ENCODE data around the gene TMTC1. TPM values are rescaled to one million over a fixed set of nuclear protein-coding genes. Genes with fewer than 3 reads are reported as not detected.

TMTC1 gene
- total and polyA plus RNA-seq, 2 of the 8 experiments (the other 6 are each of a cell fraction or from before 2014, with no cell fraction given): 15.4 to 20.8 TPM

DNA sequence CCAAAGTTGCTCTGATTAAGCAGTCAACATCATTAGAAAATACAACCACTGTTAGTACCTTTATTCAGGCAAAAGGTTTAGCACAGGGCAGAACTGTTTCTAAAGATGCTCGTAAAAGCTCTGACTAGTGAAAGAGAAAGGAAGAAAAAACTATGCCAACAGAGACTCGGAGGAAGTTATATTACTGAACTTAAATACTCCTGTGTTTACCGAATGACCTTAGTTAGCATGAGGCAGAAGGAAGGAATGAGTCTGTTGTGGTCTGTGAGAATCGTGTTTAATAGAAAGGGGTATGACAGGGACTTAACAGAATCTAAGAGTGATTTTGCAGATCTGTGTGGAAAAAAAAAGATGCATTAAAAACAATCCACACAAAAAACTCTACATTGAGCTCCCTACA lies 202.1 kb downstream of the TMTC1 start:
- CTCF ChIA-PET (ENCODE audit: partially characterized antibody): interaction anchor here (0.7 to 2.3 kb wide), 5 partner anchors 9 to 320 kb away, joined by 3 to 12 read pairs (median 3); no protein-coding TSS in a partner anchor
- H3K4me2 ChIP-seq (ENCODE audit: insufficient read depth in 1 of 2, low read depth in 2 of 2, low read length in 2 of 2): no peak overlapping the region

More for the DNA sequence above, 202.1 kb downstream of the TMTC1 start:
- no peak overlapping the region for H3K9ac ChIP-seq (replicated peaks in 1 of 4; ENCODE audit: extremely low read depth in 1 of 4, low read depth in 3 of 4, low read length in 3 of 4)
- no peak overlapping the region for H4K5ac ChIP-seq (ENCODE audit: insufficient read length, low read depth, low read length)
- H3K9me3 ChIP-seq (ENCODE audit: insufficient read depth in 2 of 2, low read depth in 1 of 2, low read length in 1 of 2): no peaks in the 10 kb centered on the region
- H3K79me2 ChIP-seq (ENCODE audit: control insufficient read depth in 1 of 2, insufficient read depth in 2 of 2, low read length in 2 of 2): no peaks in the 10 kb centered on the region
- no peak overlapping the region for H2AK5ac ChIP-seq (ENCODE audit: low read depth, low read length)
- no peak overlapping the region for H2BK120ac ChIP-seq (replicated peaks; ENCODE audit: low read depth, low read length)
- H2BK15ac ChIP-seq (ENCODE audit: low read length): no peak overlapping the region
- H2BK12ac ChIP-seq (ENCODE audit: low read depth, low read length): no peak overlapping the region
- no peaks in the 10 kb centered on the region; a peak in 1 of 8 replicates for H3K36me3 ChIP-seq (ENCODE audit: control insufficient read depth in 2 of 4, insufficient read depth in 4 of 4, low read length in 3 of 4)
- H3K27me3 ChIP-seq (replicated peaks in 1 of 4; ENCODE audit: control insufficient read depth in 3 of 4, extremely low read depth in 1 of 4, insufficient read depth in 3 of 4, low read length in 3 of 4): no peaks in the 10 kb centered on the region
- H3K23me2 ChIP-seq (ENCODE audit: low read depth, low read length): no peaks in the 10 kb centered on the region
- no peak overlapping the region for H2BK5ac ChIP-seq (ENCODE audit: low read depth, low read length)
- H3K14ac ChIP-seq (ENCODE audit: insufficient read length): no peak overlapping the region
- POLR2A ChIA-PET (ENCODE audit: partially characterized antibody): no interaction called here
- no peak for TF ChIP-seq TAF7 (optimal IDR thresholded peaks at IDR 0.05; ENCODE audit: borderline replicate concordance, low read depth, low read length)
- TF ChIP-seq BACH1 (IDR thresholded peaks at IDR 0.05; ENCODE audit: low read length): no peak
- no peak for TF ChIP-seq ATF2 (IDR thresholded peaks at IDR 0.05; ENCODE audit: low read length)
- TF ChIP-seq SAP30 (IDR thresholded peaks at IDR 0.05; ENCODE audit: insufficient read depth, insufficient replicate concordance, low read length): no peak
- no peak overlapping the region for H3K18ac ChIP-seq (ENCODE audit: extremely low read depth, low read length)
- H2AFZ ChIP-seq (ENCODE audit: low read length): no peak overlapping the region
- WGBS, 2 experiments (ENCODE audit: extremely low coverage in 1 of 2, insufficient coverage in 1 of 2, insufficient read length in 1 of 2, insufficient replicate concordance in 2 of 2, low coverage in 1 of 2, low lambda C conversion rate in 2 of 2, missing lambda C conversion rate in 1 of 2): 89% methylated on average over 4 of the region's 4 CpGs; no CpG with 5 or more reads in 1 of the 2 experiments
- no peak overlapping the region for H2BK20ac ChIP-seq (ENCODE audit: low read length)
- H3K56ac ChIP-seq (replicated peaks; ENCODE audit: insufficient read length, low read depth, low read length): no peak overlapping the region
- no peaks in the 10 kb centered on the region for H3K4me1 ChIP-seq (replicated peaks in 1 of 4; ENCODE audit: control insufficient read depth in 3 of 4, insufficient read depth in 4 of 4, low read length in 3 of 4)
- no peak overlapping the region for H4K8ac ChIP-seq (ENCODE audit: extremely low read depth, insufficient read depth, low read length)
- DNase-seq (ENCODE audit: low read depth in 1 of 2, low spot score in 2 of 2) (no peak), FAIRE-seq (no peak)
- no peak overlapping the region for H4K91ac ChIP-seq (replicated peaks; ENCODE audit: insufficient read length, low read length)
- no peaks in the 10 kb centered on the region for H3K79me1 ChIP-seq (ENCODE audit: low read depth, low read length)
- H3K23ac ChIP-seq (ENCODE audit: insufficient read length): no peak overlapping the region
- H4K20me1 ChIP-seq (replicated peaks in 1 of 2; ENCODE audit: control insufficient read depth in 1 of 2, insufficient read depth in 2 of 2, low read length in 2 of 2): peaks cover 0 to 2% of the 10 kb centered on the region in 2 experiments
- H3K4ac ChIP-seq (replicated peaks; ENCODE audit: insufficient read length, low read depth, low read length): no peak overlapping the region
- no peak overlapping the region for H3K27ac ChIP-seq (ENCODE audit: low read depth, low read length)
- no peak overlapping the region for H3K4me3 ChIP-seq (ENCODE audit: extremely low read depth in 1 of 4, insufficient read depth in 2 of 4, low read depth in 3 of 4, low read length in 4 of 4)
